H1 (cell line): ENCODE measurements around the gene JPT2. TPM values are rescaled to one million over a fixed set of nuclear protein-coding genes. Genes with fewer than 3 reads are reported as not detected.

Experiments used
- CTCF ChIA-PET: fragments of 300-600 bp; sonication (Branson Sonifier 250); formaldehyde crosslinking; loops from one replicate; lab custom pipeline; 2021; ENCODE audit not compliant: partially characterized antibody; lab: Charles Lee
- POLR2A ChIA-PET: fragments of 300-600 bp; sonication (Branson Sonifier 250); formaldehyde crosslinking; loops from one replicate; lab custom pipeline; 2021; ENCODE audit warnings: inconsistent platforms; ENCODE audit not compliant: partially characterized antibody; lab: Charles Lee
- DNase-seq, 2 experiments: peaks; one replicate each; pipeline versions ENCODE4 v3.0.0 to v3.0.0-alpha.2; 2010 to 2022; ENCODE audit warnings: low spot score in 2 of 2, low read depth in 1 of 2, mixed read lengths in 1 of 2
- FAIRE-seq: peaks from 2 replicates; lab custom pipeline; 2011; peaks lifted over from hg19 to GRCh38; lab: Jason Lieb, UNC
- H2AFZ ChIP-seq: 2 replicates; pipeline ENCODE4 v1.8.1; 2012; ENCODE audit warnings: low read length, inconsistent platforms
- H2AK5ac ChIP-seq: 2 replicates; pipeline ENCODE4 v1.6.1; 2013; ENCODE audit warnings: low read depth, low read length
- H2BK120ac ChIP-seq: replicated peaks from 2 replicates; pipeline ENCODE3; 2013; ENCODE audit warnings: low read depth, low read length, inconsistent platforms
- H2BK12ac ChIP-seq: 2 replicates; pipeline ENCODE4 v1.6.1; 2013; ENCODE audit warnings: low read depth, low read length
- H2BK15ac ChIP-seq: 2 replicates; pipeline ENCODE4 v1.6.1; 2013; ENCODE audit warnings: low read length
- H2BK20ac ChIP-seq: 2 replicates; pipeline ENCODE4 v1.6.1; 2013; ENCODE audit warnings: low read length
- H2BK5ac ChIP-seq: 2 replicates; pipeline ENCODE4 v1.6.1; 2013; ENCODE audit warnings: low read depth, low read length
- H3K14ac ChIP-seq: 2 replicates; pipeline ENCODE4 v1.6.1; 2013; ENCODE audit warnings: inconsistent platforms; ENCODE audit not compliant: insufficient read length
- H3K18ac ChIP-seq: 2 replicates; pipeline ENCODE4 v1.6.1; 2013; ENCODE audit warnings: low read length; ENCODE audit errors: extremely low read depth
- H3K23ac ChIP-seq: 2 replicates; pipeline ENCODE4 v1.6.1; 2013; ENCODE audit warnings: inconsistent platforms; ENCODE audit not compliant: insufficient read length
- H3K23me2 ChIP-seq: 2 replicates; pipeline ENCODE4 v1.6.1; 2013; ENCODE audit warnings: low read depth, low read length
- H3K27ac ChIP-seq: 2 replicates; pipeline ENCODE4 v1.6.1; 2011; ENCODE audit warnings: low read depth, low read length, inconsistent platforms
- H3K27me3 ChIP-seq, 4 experiments: replicated peaks in 1 of 4; 1 replicate in 1 of 4; 2 replicates in 3 of 4; pipeline versions ENCODE4 v1.6.1 to v1.8.1; 2011 to 2013; ENCODE audit warnings: low read length in 3 of 4, mild to moderate bottlenecking in 3 of 4, inconsistent platforms in 2 of 4, mixed read lengths in 2 of 4, moderate library complexity in 1 of 4; ENCODE audit not compliant: control insufficient read depth in 3 of 4, insufficient read depth in 3 of 4; ENCODE audit errors: extremely low read depth in 1 of 4
- H3K36me3 ChIP-seq, 4 experiments: 2 replicates each; pipeline versions ENCODE4 v1.6.1 to v1.8.1; 2011 to 2013; ENCODE audit warnings: mild to moderate bottlenecking in 4 of 4, low read length in 3 of 4, moderate library complexity in 2 of 4, control low read depth in 1 of 4, inconsistent platforms in 1 of 4; ENCODE audit not compliant: insufficient read depth in 4 of 4, control insufficient read depth in 2 of 4
- H3K4ac ChIP-seq: replicated peaks from 2 replicates; pipeline ENCODE3; 2013; ENCODE audit warnings: low read length, low read depth, mixed read lengths, inconsistent platforms; ENCODE audit not compliant: insufficient read length
- H3K4me1 ChIP-seq, 4 experiments: replicated peaks in 1 of 4; 1 replicate in 1 of 4; 2 replicates in 3 of 4; pipeline versions ENCODE4 v1.6.1 to v1.8.1; 2011 to 2013; ENCODE audit warnings: low read length in 3 of 4, inconsistent platforms in 2 of 4, mixed read lengths in 1 of 4; ENCODE audit not compliant: insufficient read depth in 4 of 4, control insufficient read depth in 3 of 4
- H3K4me2 ChIP-seq, 2 experiments: 2 replicates each; pipeline versions ENCODE4 v1.6.1 to v1.8.1; 2011 to 2013; ENCODE audit warnings: low read depth in 2 of 2, low read length in 2 of 2, control low read depth in 1 of 2, inconsistent platforms in 1 of 2, mild to moderate bottlenecking in 1 of 2; ENCODE audit not compliant: insufficient read depth in 1 of 2
- H3K4me3 ChIP-seq, 4 experiments: fragments of 200-600, 300-600 bp in 1 of 4; sonication (generic), shearing (Covaris generic), sonication (Bioruptor Twin) in 1 of 4; 2 replicates each; pipeline versions ENCODE4 v1.5.1 to v1.8.1; 2011 to 2016; ENCODE audit warnings: low read length in 4 of 4, low read depth in 3 of 4, control low read depth in 2 of 4, inconsistent platforms in 2 of 4, mild to moderate bottlenecking in 2 of 4, mixed read lengths in 1 of 4, moderate library complexity in 1 of 4; ENCODE audit not compliant: insufficient read depth in 2 of 4; ENCODE audit errors: extremely low read depth in 1 of 4
- H3K56ac ChIP-seq: replicated peaks from 2 replicates; pipeline ENCODE3; 2013; ENCODE audit warnings: low read depth, mild to moderate bottlenecking, mixed read lengths, low read length, inconsistent platforms; ENCODE audit not compliant: insufficient read length
- H3K79me1 ChIP-seq: 2 replicates; pipeline ENCODE4 v1.6.1; 2013; ENCODE audit warnings: low read depth, low read length, control low read depth
- H3K79me2 ChIP-seq, 2 experiments: 2 replicates each; pipeline versions ENCODE4 v1.6.1 to v1.8.1; 2012 to 2013; ENCODE audit warnings: low read length in 2 of 2, mild to moderate bottlenecking in 2 of 2, inconsistent platforms in 1 of 2; ENCODE audit not compliant: insufficient read depth in 2 of 2, control insufficient read depth in 1 of 2
- H3K9ac ChIP-seq, 4 experiments: replicated peaks in 1 of 4; 1 replicate in 1 of 4; 2 replicates in 3 of 4; pipeline versions ENCODE4 v1.6.1 to v1.8.1; 2011 to 2013; ENCODE audit warnings: low read depth in 3 of 4, low read length in 3 of 4, control low read depth in 2 of 4, mild to moderate bottlenecking in 2 of 4, moderate library complexity in 2 of 4, inconsistent platforms in 1 of 4; ENCODE audit errors: extremely low read depth in 1 of 4
- H3K9me3 ChIP-seq, 2 experiments: 2 replicates each; pipeline versions ENCODE4 v1.6.1 to v1.8.1; 2012 to 2013; ENCODE audit warnings: mild to moderate bottlenecking in 2 of 2, moderate library complexity in 2 of 2, control low read depth in 1 of 2, inconsistent platforms in 1 of 2, low read depth in 1 of 2, low read length in 1 of 2, mixed read lengths in 1 of 2; ENCODE audit not compliant: insufficient read depth in 2 of 2
- H4K20me1 ChIP-seq, 2 experiments: replicated peaks in 1 of 2; 2 replicates each; pipeline versions ENCODE3 to v1.8.1; 2011 to 2013; ENCODE audit warnings: inconsistent platforms in 2 of 2, low read length in 2 of 2, mild to moderate bottlenecking in 1 of 2; ENCODE audit not compliant: insufficient read depth in 2 of 2, control insufficient read depth in 1 of 2
- H4K5ac ChIP-seq: 2 replicates; pipeline ENCODE4 v1.6.1; 2013; ENCODE audit warnings: low read length, low read depth, mixed read lengths, inconsistent platforms; ENCODE audit not compliant: insufficient read length
- H4K8ac ChIP-seq: 2 replicates; pipeline ENCODE4 v1.8.0; 2013; ENCODE audit warnings: mild to moderate bottlenecking, moderate library complexity, low read length, inconsistent platforms; ENCODE audit not compliant: insufficient read depth; ENCODE audit errors: extremely low read depth
- H4K91ac ChIP-seq: replicated peaks from 2 replicates; pipeline ENCODE3; 2013; ENCODE audit warnings: low read length, mixed read lengths, inconsistent platforms; ENCODE audit not compliant: insufficient read length
- ASH2L ChIP-seq: fragments of 200-600, 300-600 bp; sonication (generic); IDR thresholded peaks from one replicate; pipeline ENCODE4 v1.7.1; 2017; ENCODE audit warnings: low read length
- CBX5 ChIP-seq: fragments of 300-800, 300-1000 bp; sonication (generic); IDR thresholded peaks from 2 replicates; pipeline ENCODE4 v1.7.1; 2016; ENCODE audit warnings: antibody characterized with exemption, low read length, low read depth
- CHD1 ChIP-seq: IDR thresholded peaks from 2 replicates; pipeline ENCODE4 v1.6.1; 2012; ENCODE audit warnings: low read depth, low read length, improper control_type of control experiment
- CHD2 ChIP-seq: IDR thresholded peaks from 2 replicates; pipeline ENCODE4 v1.6.1; 2012; ENCODE audit warnings: low read length, improper control_type of control experiment
- CTCF ChIP-seq, 3 experiments: IDR thresholded peaks; 1 replicate in 2 of 3; 2 replicates in 1 of 3; pipeline versions ENCODE4 v1.5.1 to v1.6.1; 2011; ENCODE audit warnings: low read length in 3 of 3, mild to moderate bottlenecking in 3 of 3, inconsistent platforms in 2 of 3, low read depth in 1 of 3, moderate library complexity in 1 of 3; ENCODE audit not compliant: insufficient read depth in 1 of 3; ENCODE audit errors: control extremely low read depth in 1 of 3
- KDM1A ChIP-seq: fragments of 200-600, 300-600 bp; sonication (generic); IDR thresholded peaks from 2 replicates; pipeline ENCODE4 v1.7.1; 2016; ENCODE audit warnings: mild to moderate bottlenecking, low read length, borderline replicate concordance
- NRF1 ChIP-seq: IDR thresholded peaks from 2 replicates; pipeline ENCODE4 v1.6.1; 2011; ENCODE audit warnings: mild to moderate bottlenecking, low read depth, low read length, improper control_type of control experiment
- POLR2AphosphoS5 ChIP-seq: IDR thresholded peaks from 2 replicates; pipeline ENCODE4 v1.6.1; 2011; ENCODE audit warnings: low read depth, low read length
- SIX5 ChIP-seq: IDR thresholded peaks from 2 replicates; pipeline ENCODE4 v1.6.1; 2011; ENCODE audit warnings: mild to moderate bottlenecking, low read depth, low read length
- WGBS, 2 experiments: shearing (Covaris generic) in 1 of 2; methylation state at CpG; one replicate each; pipeline versions ENCODE4 v1.1.6 to v1.1.7; 2013 to 2015; ENCODE audit warnings: low lambda C conversion rate in 2 of 2, mixed read lengths in 2 of 2, inconsistent platforms in 1 of 2, low coverage in 1 of 2, missing lambda C conversion rate in 1 of 2; ENCODE audit not compliant: insufficient replicate concordance in 2 of 2, insufficient coverage in 1 of 2, insufficient read length in 1 of 2; ENCODE audit errors: extremely low coverage in 1 of 2, missing lambda C conversion rate in 1 of 2; 5-methylcytosine and 5-hydroxymethylcytosine counted together
- polyA plus RNA-seq, 7 experiments: library from polyadenylated mRNA; depleted of rRNA in 3 of 7; stranded (reverse) in 5 of 7; unstranded in 2 of 7; fragments of >200 nt in 5 of 7; fragments of 200-250 nt in 2 of 7; gene quantifications; 1 replicate in 5 of 7; 2 replicates in 1 of 7; 4 replicates in 1 of 7; pipeline versions ENCODE4 v1.2.1 to v1.2.3, GENCODE V29; 2011 to 2013; ENCODE audit warnings: missing spikeins in 2 of 7, mixed read lengths in 2 of 7
- total RNA-seq: library from RNA; stranded (reverse); fragmentation: NEBNext Ultra II Directional; extraction: Animal tissue kit (Norgen Biotek cat#: 25700); gene quantifications from 2 replicates; pipeline ENCODE4 v1.2.1, GENCODE V29; 2021

Gene JPT2
- total and polyA plus RNA-seq, 2 of the 8 experiments (the other 6 are each of a cell fraction or from before 2014, with no cell fraction given), result 67.6 to 197 TPM

GRCh38 chr16:1713331-1713730 is 35.3 kb downstream of the JPT2 start:
- Histone ChIP-seq H3K79me1 (peaks cover 11% of the 10 kb centered on the region), H3K4me3 (no peak overlapping the region), H3K9me3 (no peaks in the 10 kb centered on the region), H2BK120ac (no peak overlapping the region), H2BK20ac (no peak overlapping the region), H2BK5ac (no peak overlapping the region), H2AK5ac (no peak overlapping the region), H3K23me2 (no peaks in the 10 kb centered on the region), H3K4me1 (peaks cover 9 to 16% (median 14%) of the 10 kb centered on the region in 4 experiments), H4K91ac (no peak overlapping the region), H4K8ac (no peak overlapping the region), H3K23ac (no peak overlapping the region), H2BK12ac (no peak overlapping the region), H3K18ac (no peak overlapping the region), H3K4me2 (peak overlapping the region; percentile 56 to 58; a peak in 3 of 4 replicates), H3K36me3 (no peaks in the 10 kb centered on the region), H3K14ac (no peak overlapping the region), H4K20me1 (peaks cover 7 to 22% of the 10 kb centered on the region in 2 experiments), H3K79me2 (peaks cover 4 to 56% of the 10 kb centered on the region in 2 experiments), H3K27me3 (no peaks in the 10 kb centered on the region), H2BK15ac (no peak overlapping the region), H3K4ac (no peak overlapping the region), H3K56ac (no peak overlapping the region), H4K5ac (no peak overlapping the region), H3K27ac (no peak overlapping the region), H2AFZ (no peak overlapping the region), H3K9ac (no peak overlapping the region)
- DNase-seq, result no peak
- ChIA-PET POLR2A (interaction anchor here (1.0 to 2.2 kb wide), 4 partner anchors 8 to 33 kb away, joined by 3 to 5 read pairs (median 4); partner anchors contain the start of gene MAPK8IP3), CTCF (no interaction called here)
- TF ChIP-seq NRF1 (no peak), SIX5 (no peak), CTCF (IDR thresholded peaks at IDR 0.05; ENCODE audit: control extremely low read depth in 1 of 3, insufficient read depth in 1 of 3, low read depth in 1 of 3, low read length in 3 of 3) (no peak), POLR2AphosphoS5 (no peak), KDM1A (no peak), CHD1 (no peak), CHD2 (no peak), CBX5 (no peak), ASH2L (no peak)
- 91% methylated on average over 7 of the region's 7 CpGs; no CpG with 5 or more reads in 1 of the 2 experiments for WGBS, 2 experiments
- FAIRE-seq, result no peak
